K562 (cell line): ENCODE measurements around the gene POLR3H. TPM values are rescaled to one million over a fixed set of nuclear protein-coding genes. Genes with fewer than 3 reads are reported as not detected.

ENCODE experiments used
- BDP1 ChIP-seq: IDR thresholded peaks from 3 replicates; pipeline ENCODE4 v1.6.1; 2011; ENCODE audit not compliant: insufficient read length, insufficient read depth
- COPS2 ChIP-seq: fragments of 450-650 bp; conservative IDR thresholded peaks from 2 replicates; pipeline ENCODE4 v1.6.1; 2016; ENCODE audit warnings: mild to moderate bottlenecking, moderate library complexity
- DNMT1 ChIP-seq: fragments of 450-650 bp; IDR thresholded peaks from 2 replicates; pipeline ENCODE4 v1.6.1; 2016; ENCODE audit warnings: antibody characterized with exemption, mild to moderate bottlenecking
- EWSR1 ChIP-seq: fragments of 450-650 bp; IDR thresholded peaks from 2 replicates; pipeline ENCODE4 v1.6.1; 2018; ENCODE audit warnings: borderline replicate concordance, mild to moderate bottlenecking, low read depth, moderate library complexity; ENCODE audit not compliant: partially characterized antibody
- ILF3 ChIP-seq: fragments of 450-650 bp; IDR thresholded peaks from 2 replicates; pipeline ENCODE4 v1.6.1; 2018; ENCODE audit warnings: antibody characterized with exemption, mild to moderate bottlenecking, moderate library complexity, borderline replicate concordance
- IRF2 ChIP-seq: sonication (generic); formaldehyde crosslinking; IDR thresholded peaks from 2 replicates; pipeline ENCODE4 v1.8.1; 2022; ENCODE audit warnings: mild to moderate bottlenecking, missing genetic modification reagents
- PML ChIP-seq: IDR thresholded peaks from 2 replicates; pipeline ENCODE4 v1.6.1; 2012; ENCODE audit warnings: low read length, inconsistent platforms
- POLR2AphosphoS2 ChIP-seq: IDR thresholded peaks from 2 replicates; pipeline ENCODE4 v1.6.1; 2012; ENCODE audit warnings: low read length, improper control_type of control experiment
- POLR2G ChIP-seq: fragments of 200-400 bp; formaldehyde crosslinking; IDR thresholded peaks from 2 replicates; pipeline ENCODE4 v1.6.1; 2017; ENCODE audit warnings: low read depth, mild to moderate bottlenecking, antibody characterized with exemption, low read length, moderate library complexity
- RBM25 ChIP-seq: fragments of 200-400 bp; formaldehyde crosslinking; IDR thresholded peaks from 2 replicates; pipeline ENCODE4 v1.6.1; 2018; ENCODE audit warnings: low read length, low read depth, moderate library complexity; ENCODE audit not compliant: severe bottlenecking
- RNF2 ChIP-seq: sonication (generic); IDR thresholded peaks from 2 replicates; pipeline ENCODE4 v1.6.1; 2016
- SAP30 ChIP-seq: fragments of 200-600 bp; sonication (generic); IDR thresholded peaks from 2 replicates; pipeline ENCODE4 v1.6.1; 2012; ENCODE audit warnings: borderline replicate concordance, low read depth, mild to moderate bottlenecking, moderate library complexity, low read length, control low read depth, inconsistent platforms; ENCODE audit not compliant: insufficient read depth, poor library complexity, severe bottlenecking
- SNRNP70 ChIP-seq: fragments of 200-400 bp; formaldehyde crosslinking; optimal IDR thresholded peaks from 2 replicates; pipeline ENCODE3; 2017; ENCODE audit warnings: low read depth, low read length
- SUPT5H ChIP-seq: fragments of 450-650 bp; IDR thresholded peaks from 2 replicates; pipeline ENCODE4 v1.6.1; 2016
- TEAD1 ChIP-seq, 2 experiments: fragments of 450-650 bp in 1 of 2; sonication (generic) in 1 of 2; formaldehyde crosslinking; IDR thresholded peaks; 2 replicates each; pipeline versions ENCODE4 v1.4.0 to v1.8.0; 2020 to 2022; ENCODE audit warnings: mild to moderate bottlenecking in 2 of 2, missing genetic modification reagents in 1 of 2
- ZNF143 ChIP-seq: sonication (generic); formaldehyde crosslinking; IDR thresholded peaks from 2 replicates; pipeline ENCODE4 v1.9.0; 2022; ENCODE audit warnings: mild to moderate bottlenecking, missing genetic modification reagents
- ZNF561 ChIP-seq: fragments of 450-650 bp; formaldehyde crosslinking; conservative IDR thresholded peaks from 2 replicates; pipeline ENCODE4 v1.4.0; 2020; ENCODE audit warnings: mild to moderate bottlenecking, moderate library complexity
- ZNF780A ChIP-seq: fragments of 250-450 bp; sonication (Bioruptor Pico); IDR thresholded peaks from 2 replicates; pipeline ENCODE4 v1.5.0; 2021; ENCODE audit warnings: mild to moderate bottlenecking
- polyA plus RNA-seq, 8 experiments: library from polyadenylated mRNA; depleted of rRNA in 4 of 8; stranded (reverse) in 5 of 8; unstranded in 3 of 8; fragments of >200 nt; fragmentation: Nextera tagmentation in 2 of 8; fragmentation: Illumina TruSeq in 1 of 8; extraction: Ambion mirVana in 2 of 8; extraction: Trizol in 1 of 8; gene quantifications; 2 replicates each; pipeline versions ENCODE4 v1.2.1 to v1.2.3, GENCODE V29; 2011 to 2014; ENCODE audit warnings: inconsistent platforms in 1 of 8, missing spikeins in 1 of 8
- total RNA-seq, 7 experiments: library from RNA; depleted of rRNA in 6 of 7; stranded (reverse); fragments of >200 nt in 6 of 7; fragmentation: Illumina TruSeq in 2 of 7; extraction: Trizol in 2 of 7; gene quantifications; 2 replicates each; pipeline versions ENCODE4 v1.2.1 to v1.2.3, GENCODE V29; 2011 to 2021; ENCODE audit warnings: low replicate concordance in 1 of 7
- TF ChIP-seq, protein P1 (sequence below): sonication (generic); formaldehyde crosslinking; IDR thresholded peaks from 2 replicates; pipeline ENCODE4 v1.8.0; 2022; ENCODE audit warnings: mild to moderate bottlenecking, missing genetic modification reagents
- TF ChIP-seq, protein P2 (sequence below): fragments of 150-350 bp; IDR thresholded peaks from 2 replicates; pipeline ENCODE4 v1.6.1; 2014; ENCODE audit warnings: low read depth, mild to moderate bottlenecking, low read length, borderline replicate concordance

The POLR3H gene
- total and polyA plus RNA-seq, 9 of the 15 experiments (the other 6 are each of a cell fraction or from before 2014, with no cell fraction given): 5.3 to 48.4 (median 22.2) TPM

DNA sequence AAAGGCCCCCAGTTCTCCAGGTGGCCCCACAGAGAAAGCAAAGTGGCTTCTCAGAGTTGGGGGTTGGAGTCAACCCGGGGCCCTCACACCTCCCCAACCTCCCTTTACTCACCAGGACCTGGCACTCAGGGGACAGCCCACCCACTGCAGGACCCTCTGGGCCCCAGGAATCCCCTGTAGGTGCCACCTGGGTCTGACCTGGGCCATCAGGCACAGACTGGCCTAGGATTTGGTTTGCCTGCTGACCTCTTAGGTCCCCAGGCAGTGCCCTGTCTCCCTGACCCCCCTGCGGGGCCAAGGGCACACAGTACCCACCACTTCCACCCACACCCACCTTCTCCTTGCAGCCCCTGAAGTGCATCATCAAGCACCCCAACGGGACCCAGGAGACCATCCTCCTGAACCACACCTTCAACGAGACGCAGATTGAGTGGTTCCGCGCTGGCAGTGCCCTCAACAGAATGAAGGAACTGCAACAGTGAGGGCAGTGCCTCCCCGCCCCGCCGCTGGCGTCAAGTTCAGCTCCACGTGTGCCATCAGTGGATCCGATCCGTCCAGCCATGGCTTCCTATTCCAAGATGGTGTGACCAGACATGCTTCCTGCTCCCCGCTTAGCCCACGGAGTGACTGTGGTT lies 16.0 kb downstream of the POLR3H start (continued):
- TF ChIP-seq, protein P1, sequence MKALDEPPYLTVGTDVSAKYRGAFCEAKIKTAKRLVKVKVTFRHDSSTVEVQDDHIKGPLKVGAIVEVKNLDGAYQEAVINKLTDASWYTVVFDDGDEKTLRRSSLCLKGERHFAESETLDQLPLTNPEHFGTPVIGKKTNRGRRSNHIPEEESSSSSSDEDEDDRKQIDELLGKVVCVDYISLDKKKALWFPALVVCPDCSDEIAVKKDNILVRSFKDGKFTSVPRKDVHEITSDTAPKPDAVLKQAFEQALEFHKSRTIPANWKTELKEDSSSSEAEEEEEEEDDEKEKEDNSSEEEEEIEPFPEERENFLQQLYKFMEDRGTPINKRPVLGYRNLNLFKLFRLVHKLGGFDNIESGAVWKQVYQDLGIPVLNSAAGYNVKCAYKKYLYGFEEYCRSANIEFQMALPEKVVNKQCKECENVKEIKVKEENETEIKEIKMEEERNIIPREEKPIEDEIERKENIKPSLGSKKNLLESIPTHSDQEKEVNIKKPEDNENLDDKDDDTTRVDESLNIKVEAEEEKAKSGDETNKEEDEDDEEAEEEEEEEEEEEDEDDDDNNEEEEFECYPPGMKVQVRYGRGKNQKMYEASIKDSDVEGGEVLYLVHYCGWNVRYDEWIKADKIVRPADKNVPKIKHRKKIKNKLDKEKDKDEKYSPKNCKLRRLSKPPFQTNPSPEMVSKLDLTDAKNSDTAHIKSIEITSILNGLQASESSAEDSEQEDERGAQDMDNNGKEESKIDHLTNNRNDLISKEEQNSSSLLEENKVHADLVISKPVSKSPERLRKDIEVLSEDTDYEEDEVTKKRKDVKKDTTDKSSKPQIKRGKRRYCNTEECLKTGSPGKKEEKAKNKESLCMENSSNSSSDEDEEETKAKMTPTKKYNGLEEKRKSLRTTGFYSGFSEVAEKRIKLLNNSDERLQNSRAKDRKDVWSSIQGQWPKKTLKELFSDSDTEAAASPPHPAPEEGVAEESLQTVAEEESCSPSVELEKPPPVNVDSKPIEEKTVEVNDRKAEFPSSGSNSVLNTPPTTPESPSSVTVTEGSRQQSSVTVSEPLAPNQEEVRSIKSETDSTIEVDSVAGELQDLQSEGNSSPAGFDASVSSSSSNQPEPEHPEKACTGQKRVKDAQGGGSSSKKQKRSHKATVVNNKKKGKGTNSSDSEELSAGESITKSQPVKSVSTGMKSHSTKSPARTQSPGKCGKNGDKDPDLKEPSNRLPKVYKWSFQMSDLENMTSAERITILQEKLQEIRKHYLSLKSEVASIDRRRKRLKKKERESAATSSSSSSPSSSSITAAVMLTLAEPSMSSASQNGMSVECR: no peak
- TF ChIP-seq RNF2 (no peak), SAP30 (no peak), DNMT1 (no peak), PML (peak; percentile 7; the same call in 1 of the 2 replicates), ZNF780A (CRISPR knock-in tag) (no peak), ZNF561 (no peak), SUPT5H (no peak; the same call in 1 of the 2 replicates), EWSR1 (no peak), TEAD1 (CRISPR knock-in tag; IDR thresholded peaks at IDR 0.05) (no peak), COPS2 (no peak), BDP1 (no peak), POLR2AphosphoS2 (0 out of 2 replicates have a peak, but pooled peaks have one; percentile 38), IRF2 (CRISPR knock-in tag) (no peak), RBM25 (no peak), ZNF143 (CRISPR knock-in tag) (no peak), POLR2G (peak; percentile 64), SNRNP70 (no peak), ILF3 (no peak)
- TF ChIP-seq, protein P2, sequence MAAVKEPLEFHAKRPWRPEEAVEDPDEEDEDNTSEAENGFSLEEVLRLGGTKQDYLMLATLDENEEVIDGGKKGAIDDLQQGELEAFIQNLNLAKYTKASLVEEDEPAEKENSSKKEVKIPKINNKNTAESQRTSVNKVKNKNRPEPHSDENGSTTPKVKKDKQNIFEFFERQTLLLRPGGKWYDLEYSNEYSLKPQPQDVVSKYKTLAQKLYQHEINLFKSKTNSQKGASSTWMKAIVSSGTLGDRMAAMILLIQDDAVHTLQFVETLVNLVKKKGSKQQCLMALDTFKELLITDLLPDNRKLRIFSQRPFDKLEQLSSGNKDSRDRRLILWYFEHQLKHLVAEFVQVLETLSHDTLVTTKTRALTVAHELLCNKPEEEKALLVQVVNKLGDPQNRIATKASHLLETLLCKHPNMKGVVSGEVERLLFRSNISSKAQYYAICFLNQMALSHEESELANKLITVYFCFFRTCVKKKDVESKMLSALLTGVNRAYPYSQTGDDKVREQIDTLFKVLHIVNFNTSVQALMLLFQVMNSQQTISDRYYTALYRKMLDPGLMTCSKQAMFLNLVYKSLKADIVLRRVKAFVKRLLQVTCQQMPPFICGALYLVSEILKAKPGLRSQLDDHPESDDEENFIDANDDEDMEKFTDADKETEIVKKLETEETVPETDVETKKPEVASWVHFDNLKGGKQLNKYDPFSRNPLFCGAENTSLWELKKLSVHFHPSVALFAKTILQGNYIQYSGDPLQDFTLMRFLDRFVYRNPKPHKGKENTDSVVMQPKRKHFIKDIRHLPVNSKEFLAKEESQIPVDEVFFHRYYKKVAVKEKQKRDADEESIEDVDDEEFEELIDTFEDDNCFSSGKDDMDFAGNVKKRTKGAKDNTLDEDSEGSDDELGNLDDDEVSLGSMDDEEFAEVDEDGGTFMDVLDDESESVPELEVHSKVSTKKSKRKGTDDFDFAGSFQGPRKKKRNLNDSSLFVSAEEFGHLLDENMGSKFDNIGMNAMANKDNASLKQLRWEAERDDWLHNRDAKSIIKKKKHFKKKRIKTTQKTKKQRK: no peak
